ENCODE data around the gene BMP5.

BMP5 gene

DNA sequence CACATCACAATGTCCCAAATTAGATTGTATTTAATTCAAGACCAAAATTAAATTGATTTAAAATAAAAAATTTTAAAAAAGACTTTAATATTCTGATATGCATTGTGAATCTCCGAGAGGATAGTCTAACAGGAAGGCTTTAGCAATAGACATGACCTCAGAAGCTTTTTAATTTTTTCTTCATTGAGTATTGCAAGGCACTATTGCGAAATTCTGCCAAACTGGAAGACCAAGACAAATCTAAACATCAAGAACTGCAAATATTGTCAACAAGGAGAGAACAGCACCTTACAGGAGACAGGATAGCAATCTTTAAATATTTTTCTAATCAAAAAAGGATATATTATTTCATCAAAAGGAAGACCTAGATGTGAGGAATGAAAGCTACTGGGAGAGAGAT, 56.9 kb downstream of the BMP5 start:
- no peaks in the 10 kb centered on the region for H3K27me3 Mint-ChIP-seq
- intact Hi-C loops (cut with micrococcal nuclease): no loop called here
- no peak overlapping the region for H3K4me3 Mint-ChIP-seq
- no peaks in the 10 kb centered on the region for H3K9me3 Mint-ChIP-seq
- H3K27ac Mint-ChIP-seq: no peak overlapping the region
- H3K4me1 Mint-ChIP-seq (ENCODE audit: low read depth): no peaks in the 10 kb centered on the region
- H3K36me3 Mint-ChIP-seq (ENCODE audit: low read depth): no peaks in the 10 kb centered on the region

DNA sequence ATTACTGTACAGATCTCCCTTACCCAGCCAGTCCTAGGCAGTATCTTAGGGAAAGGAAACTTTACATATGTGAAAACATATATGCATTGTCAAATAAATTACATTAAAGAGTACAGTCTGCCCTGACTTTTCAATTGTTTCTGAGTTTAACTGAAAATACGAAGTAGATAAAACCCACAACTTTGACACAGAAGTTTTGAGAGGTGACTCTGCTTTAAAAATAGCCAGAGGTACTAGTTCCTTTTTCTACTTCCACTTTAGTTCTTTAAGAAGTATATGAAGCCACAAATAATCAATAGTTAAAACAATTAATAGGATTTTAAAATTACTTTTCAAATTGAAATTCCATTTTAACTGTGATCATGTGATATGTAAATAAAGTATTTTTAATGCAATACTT, 62.9 kb downstream of the BMP5 start:
- Mint-ChIP-seq H3K36me3 (ENCODE audit: low read depth) (no peaks in the 10 kb centered on the region), H3K27me3 (no peaks in the 10 kb centered on the region), H3K9me3 (peaks cover 8% of the 10 kb centered on the region), H3K4me1 (ENCODE audit: low read depth) (no peaks in the 10 kb centered on the region), H3K27ac (no peak overlapping the region), H3K4me3 (no peak overlapping the region)
- intact Hi-C loops (cut with micrococcal nuclease): no loop called here

DNA sequence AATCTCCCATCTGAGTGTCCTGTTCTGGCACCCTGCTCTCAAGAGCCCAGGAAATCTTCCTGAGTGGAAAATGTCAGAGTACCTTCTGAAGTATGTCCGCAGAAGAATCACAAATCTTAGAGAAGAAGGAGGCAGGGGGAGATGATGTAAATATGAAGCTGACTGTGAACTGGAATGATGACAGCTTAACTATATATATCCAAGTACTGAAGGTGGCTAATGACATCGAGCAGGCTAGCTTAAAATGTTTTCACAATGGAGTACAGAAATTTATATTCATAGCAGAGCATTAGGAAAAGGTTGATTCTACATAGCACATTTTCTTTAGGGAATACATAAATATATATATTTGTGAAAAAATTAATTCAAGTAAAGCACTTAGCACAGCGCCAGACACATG, 64.3 kb downstream of the BMP5 start:
- Mint-ChIP-seq H3K36me3 (ENCODE audit: low read depth) (no peaks in the 10 kb centered on the region), H3K27me3 (no peaks in the 10 kb centered on the region), H3K4me3 (no peak overlapping the region), H3K27ac (no peak overlapping the region), H3K4me1 (ENCODE audit: low read depth) (no peaks in the 10 kb centered on the region), H3K9me3 (peaks cover 8% of the 10 kb centered on the region)
- intact Hi-C loops (cut with micrococcal nuclease): no loop called here

DNA sequence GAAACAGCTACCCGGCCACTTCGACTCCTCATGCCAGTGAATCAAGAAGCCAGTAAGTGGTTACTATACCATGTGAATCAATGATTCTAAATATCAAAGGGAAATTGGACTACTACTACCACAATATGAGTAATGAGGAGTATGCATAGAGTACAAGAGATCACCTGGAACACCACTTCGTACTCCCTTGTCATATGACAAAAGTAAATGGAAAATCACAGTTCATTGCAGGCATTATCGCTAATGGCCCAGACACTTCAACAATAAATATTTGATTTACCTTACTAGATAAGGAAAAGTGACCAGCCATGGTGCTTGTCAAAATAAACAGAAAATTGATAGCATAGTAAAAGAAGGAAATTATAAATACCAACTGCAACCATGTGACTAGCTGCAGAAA, 73.1 kb downstream of the BMP5 start:
- Mint-ChIP-seq H3K27ac (no peak overlapping the region), H3K27me3 (no peaks in the 10 kb centered on the region), H3K9me3 (peaks cover 13% of the 10 kb centered on the region), H3K4me1 (ENCODE audit: low read depth) (no peaks in the 10 kb centered on the region), H3K4me3 (no peak overlapping the region), H3K36me3 (ENCODE audit: low read depth) (no peaks in the 10 kb centered on the region)
- intact Hi-C loops (cut with micrococcal nuclease): no loop called here

DNA sequence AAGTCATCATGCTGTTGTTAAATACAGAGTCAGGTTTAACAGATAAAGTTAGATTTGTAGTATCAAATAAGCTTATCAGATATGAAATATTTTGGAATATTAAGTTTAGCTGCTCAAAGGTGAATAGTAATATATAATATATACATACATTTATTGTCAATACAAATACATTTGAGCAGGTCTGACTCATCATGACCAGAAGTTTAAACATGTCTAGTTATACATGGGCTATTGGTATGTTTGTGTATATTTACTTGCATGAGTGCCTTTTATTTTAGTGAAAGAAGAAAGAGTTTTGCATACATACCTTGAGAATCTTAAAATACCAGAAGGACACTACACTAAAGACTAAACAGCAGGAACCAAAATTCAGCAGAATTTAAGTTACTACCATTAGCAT, 76.8 kb downstream of the BMP5 start:
- Mint-ChIP-seq H3K36me3 (ENCODE audit: low read depth) (no peaks in the 10 kb centered on the region), H3K9me3 (peaks cover 3% of the 10 kb centered on the region)

DNA sequence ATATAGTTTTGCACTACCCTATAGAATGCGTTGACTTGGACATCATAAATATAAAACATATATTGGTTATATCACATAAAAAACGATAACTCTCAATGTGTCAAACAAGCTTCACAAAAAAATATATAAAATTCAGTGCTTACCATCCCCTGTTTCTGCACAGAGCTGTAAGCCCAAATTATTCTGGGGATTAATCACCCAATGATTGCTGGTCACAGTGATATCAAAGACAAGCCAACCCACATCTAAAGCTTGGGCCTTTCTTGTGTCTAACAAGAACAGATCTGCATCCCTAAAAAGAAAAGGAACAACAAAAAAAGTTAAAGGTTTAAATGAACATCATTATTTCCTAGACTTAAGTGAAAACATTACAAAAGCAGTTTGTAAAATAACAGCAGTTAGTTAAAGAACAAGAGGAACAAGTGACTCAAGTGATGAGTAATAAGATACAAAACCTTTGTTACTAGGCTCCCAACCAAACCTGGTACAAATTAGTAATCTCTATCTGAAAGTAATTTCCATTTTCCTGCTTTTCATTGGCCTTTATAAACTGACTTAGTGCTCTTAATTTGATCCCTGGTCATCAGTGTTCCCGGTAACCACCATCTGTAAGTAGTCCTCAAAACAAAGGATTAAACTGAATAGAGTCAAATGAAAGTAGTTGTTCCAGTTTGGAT, 81.1 kb downstream of the BMP5 start:
- no peaks in the 10 kb centered on the region for H3K4me1 Mint-ChIP-seq (ENCODE audit: low read depth)
- no peak overlapping the region for H3K27ac Mint-ChIP-seq
- H3K36me3 Mint-ChIP-seq (ENCODE audit: low read depth): no peaks in the 10 kb centered on the region
- H3K4me3 Mint-ChIP-seq: no peak overlapping the region
- no peaks in the 10 kb centered on the region for H3K27me3 Mint-ChIP-seq
- no peaks in the 10 kb centered on the region for H3K9me3 Mint-ChIP-seq
- intact Hi-C loops (cut with micrococcal nuclease): no loop called here

More for the DNA sequence above, 76.8 kb downstream of the BMP5 start:
- intact Hi-C loops (cut with micrococcal nuclease): no loop called here
- no peaks in the 10 kb centered on the region for H3K4me1 Mint-ChIP-seq (ENCODE audit: low read depth)
- H3K27ac Mint-ChIP-seq: no peak overlapping the region
- no peak overlapping the region for H3K4me3 Mint-ChIP-seq
- H3K27me3 Mint-ChIP-seq: no peaks in the 10 kb centered on the region

DNA sequence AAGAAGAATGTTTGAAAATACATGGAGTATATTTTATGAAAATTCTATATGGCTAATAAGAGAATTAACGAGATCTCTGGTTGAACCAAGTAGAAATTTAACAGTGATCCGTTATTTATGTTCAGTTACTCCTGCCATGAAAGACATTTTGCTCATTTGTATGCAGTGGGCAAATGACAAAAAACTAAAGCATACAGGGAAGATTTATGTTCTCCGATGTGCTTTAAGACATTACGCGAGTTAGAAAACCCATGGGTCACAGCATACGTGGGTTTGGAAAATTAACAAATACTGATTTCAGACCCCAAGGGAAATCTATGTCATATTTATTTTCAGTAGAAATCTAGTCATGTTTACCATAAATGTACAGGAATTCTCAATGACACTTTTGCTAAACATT, 90.1 kb downstream of the BMP5 start:
- Mint-ChIP-seq H3K36me3 (ENCODE audit: low read depth) (no peaks in the 10 kb centered on the region), H3K4me1 (ENCODE audit: low read depth) (no peaks in the 10 kb centered on the region), H3K27me3 (no peaks in the 10 kb centered on the region), H3K9me3 (no peaks in the 10 kb centered on the region), H3K27ac (no peak overlapping the region), H3K4me3 (no peak overlapping the region)
- intact Hi-C loops (cut with micrococcal nuclease): no loop called here

DNA sequence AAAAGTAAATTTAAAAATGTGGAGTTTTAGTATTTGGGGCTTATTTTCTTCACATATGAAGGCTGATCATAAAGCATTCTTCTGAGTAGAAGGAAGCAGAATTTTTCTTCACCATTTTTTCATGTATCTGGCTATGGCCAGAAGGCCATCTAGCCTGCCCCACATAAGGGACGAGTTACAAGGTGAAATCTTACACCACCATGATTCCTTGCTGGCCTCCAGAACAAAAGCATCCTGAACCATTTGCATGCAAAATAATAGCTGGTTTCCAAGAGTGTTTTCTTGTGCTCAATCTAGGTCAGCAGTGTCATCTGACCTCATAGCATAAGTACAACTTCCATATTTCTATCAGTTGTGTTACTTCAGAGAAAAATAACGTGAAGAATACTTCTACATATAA, 93.1 kb downstream of the BMP5 start:
- Mint-ChIP-seq H3K27ac (no peak overlapping the region), H3K4me1 (ENCODE audit: low read depth) (no peaks in the 10 kb centered on the region), H3K9me3 (no peaks in the 10 kb centered on the region), H3K27me3 (no peaks in the 10 kb centered on the region), H3K4me3 (no peak overlapping the region), H3K36me3 (ENCODE audit: low read depth) (no peaks in the 10 kb centered on the region)
- intact Hi-C loops (cut with micrococcal nuclease): no loop called here

DNA sequence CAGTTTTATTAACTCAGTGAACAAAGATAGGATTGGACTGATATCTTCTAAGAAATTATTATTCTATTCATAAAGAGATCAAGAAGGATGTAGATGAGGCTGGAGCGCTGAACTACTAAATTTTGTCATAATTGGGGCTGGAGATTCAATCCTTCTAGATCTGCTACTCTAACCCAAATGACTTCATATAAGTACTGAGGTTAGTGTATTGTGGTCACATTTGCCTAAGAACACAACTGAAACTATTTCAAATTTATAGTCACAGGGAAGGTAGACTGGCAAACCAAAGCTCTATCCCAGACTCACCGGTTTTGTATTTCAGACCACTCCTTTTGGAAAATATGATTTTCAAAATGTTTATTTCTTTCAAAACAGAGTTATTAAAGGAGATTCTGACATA, 96.7 kb downstream of the BMP5 start:
- intact Hi-C loops (cut with micrococcal nuclease): no loop called here

DNA sequence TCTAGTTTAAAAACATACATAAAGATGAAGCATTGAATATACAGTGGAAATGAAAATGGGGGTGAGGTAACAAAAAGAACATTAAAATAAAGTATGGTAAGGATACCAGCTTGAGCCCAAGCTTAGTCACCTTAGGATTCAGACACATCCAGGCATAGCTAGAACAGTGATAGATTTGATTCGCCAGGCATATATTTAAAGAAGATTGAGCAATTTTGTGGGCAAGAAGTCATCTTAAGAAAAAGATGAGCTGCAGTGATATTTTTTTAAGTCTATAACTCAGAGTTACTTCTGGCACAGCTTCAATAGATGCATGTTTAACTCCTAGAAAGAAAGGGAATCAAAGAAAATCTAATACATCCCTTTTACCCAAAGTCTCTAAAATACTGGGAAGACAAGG, 97.9 kb downstream of the BMP5 start:
- Mint-ChIP-seq H3K4me1 (ENCODE audit: low read depth) (no peaks in the 10 kb centered on the region), H3K4me3 (no peak overlapping the region), H3K27me3 (no peaks in the 10 kb centered on the region), H3K27ac (no peak overlapping the region), H3K36me3 (ENCODE audit: low read depth) (no peaks in the 10 kb centered on the region), H3K9me3 (no peaks in the 10 kb centered on the region)
- intact Hi-C loops (cut with micrococcal nuclease): no loop called here

More for the DNA sequence above, 96.7 kb downstream of the BMP5 start:
- Mint-ChIP-seq H3K27me3 (no peaks in the 10 kb centered on the region), H3K4me1 (ENCODE audit: low read depth) (no peaks in the 10 kb centered on the region), H3K9me3 (no peaks in the 10 kb centered on the region), H3K36me3 (ENCODE audit: low read depth) (no peaks in the 10 kb centered on the region), H3K27ac (no peak overlapping the region), H3K4me3 (no peak overlapping the region)

DNA sequence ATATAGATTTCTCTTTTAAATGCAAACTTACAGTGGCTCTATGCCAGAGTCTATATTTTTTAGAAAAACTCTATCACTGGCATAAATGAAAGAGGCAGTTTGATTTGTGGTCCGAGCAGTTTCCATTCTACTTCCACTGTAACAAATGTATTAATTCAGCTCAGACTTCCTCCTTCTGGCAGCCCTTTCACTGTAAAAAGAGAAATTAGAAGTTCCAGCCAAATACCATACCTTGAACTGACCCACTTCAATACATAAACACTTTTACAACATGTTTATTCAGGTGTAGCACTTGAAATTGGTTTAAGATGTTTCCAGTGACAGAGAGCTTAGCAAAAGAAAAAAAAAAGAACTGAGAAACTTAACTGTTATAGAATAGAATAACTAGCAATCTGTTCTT, 99.3 kb downstream of the BMP5 start:
- Mint-ChIP-seq H3K9me3 (no peaks in the 10 kb centered on the region), H3K27me3 (no peaks in the 10 kb centered on the region), H3K4me1 (ENCODE audit: low read depth) (no peaks in the 10 kb centered on the region), H3K4me3 (no peak overlapping the region), H3K36me3 (ENCODE audit: low read depth) (no peaks in the 10 kb centered on the region), H3K27ac (no peak overlapping the region)
- intact Hi-C loops (cut with micrococcal nuclease): no loop called here

DNA sequence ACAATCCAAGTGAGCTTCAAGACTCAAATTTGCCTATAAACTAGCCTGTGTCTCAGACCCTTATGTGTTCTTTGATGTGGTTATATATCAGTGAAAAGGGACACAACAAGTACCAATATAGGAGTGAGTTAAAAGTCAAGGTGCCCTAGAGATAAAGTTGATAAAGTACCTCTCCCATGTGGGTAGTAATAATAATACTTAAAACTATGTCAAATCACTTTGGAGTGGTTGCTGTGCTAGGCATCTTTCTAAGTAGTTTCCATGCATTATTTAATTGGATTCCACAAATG, 100.4 kb downstream of the BMP5 start:
- H3K9me3 Mint-ChIP-seq: no peaks in the 10 kb centered on the region
- H3K4me1 Mint-ChIP-seq (ENCODE audit: low read depth): no peaks in the 10 kb centered on the region
- intact Hi-C loops (cut with micrococcal nuclease): no loop called here
- no peaks in the 10 kb centered on the region for H3K27me3 Mint-ChIP-seq
- no peak overlapping the region for H3K4me3 Mint-ChIP-seq
- no peaks in the 10 kb centered on the region for H3K36me3 Mint-ChIP-seq (ENCODE audit: low read depth)
- no peak overlapping the region for H3K27ac Mint-ChIP-seq

DNA sequence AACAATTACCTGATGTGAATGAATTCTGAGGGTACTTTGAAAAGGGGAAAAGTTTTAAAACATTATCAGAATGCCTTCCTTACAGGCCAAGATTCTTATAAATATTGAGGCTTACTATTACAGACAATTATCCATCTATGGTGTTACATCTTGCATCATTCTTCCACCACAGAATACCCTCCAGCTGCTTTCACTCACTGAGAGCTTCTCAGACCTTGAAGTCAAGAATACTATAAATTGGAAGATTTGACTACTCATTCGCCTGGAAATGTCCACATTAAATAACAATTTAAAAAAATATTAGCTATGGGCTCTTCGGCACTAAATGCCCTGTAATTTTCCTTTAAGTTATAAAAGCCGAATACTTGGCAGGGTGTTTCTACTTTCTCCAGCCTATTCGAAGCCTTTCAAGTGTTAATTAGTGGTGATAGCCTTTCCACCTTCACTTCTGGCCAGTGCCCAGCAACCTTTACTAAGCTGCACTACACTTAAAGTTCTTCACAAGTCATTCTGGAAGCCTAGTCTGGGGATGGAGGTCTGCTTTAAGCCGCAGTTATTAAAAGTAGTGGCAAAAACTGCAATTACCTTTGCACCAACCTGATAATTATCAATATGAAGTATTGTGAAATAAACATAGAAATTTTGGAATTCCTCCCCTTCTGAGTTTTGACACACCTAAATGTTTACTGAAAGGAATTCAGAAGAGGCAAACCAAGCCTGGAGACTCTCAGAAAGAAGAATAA, 100.9 kb downstream of the BMP5 start:
- intact Hi-C loops (cut with micrococcal nuclease): no loop called here
- no peak overlapping the region for H3K4me3 Mint-ChIP-seq
- no peaks in the 10 kb centered on the region for H3K36me3 Mint-ChIP-seq (ENCODE audit: low read depth)
- H3K4me1 Mint-ChIP-seq (ENCODE audit: low read depth): no peaks in the 10 kb centered on the region
- H3K27ac Mint-ChIP-seq: no peak overlapping the region
- H3K27me3 Mint-ChIP-seq: no peaks in the 10 kb centered on the region
- no peaks in the 10 kb centered on the region for H3K9me3 Mint-ChIP-seq

DNA sequence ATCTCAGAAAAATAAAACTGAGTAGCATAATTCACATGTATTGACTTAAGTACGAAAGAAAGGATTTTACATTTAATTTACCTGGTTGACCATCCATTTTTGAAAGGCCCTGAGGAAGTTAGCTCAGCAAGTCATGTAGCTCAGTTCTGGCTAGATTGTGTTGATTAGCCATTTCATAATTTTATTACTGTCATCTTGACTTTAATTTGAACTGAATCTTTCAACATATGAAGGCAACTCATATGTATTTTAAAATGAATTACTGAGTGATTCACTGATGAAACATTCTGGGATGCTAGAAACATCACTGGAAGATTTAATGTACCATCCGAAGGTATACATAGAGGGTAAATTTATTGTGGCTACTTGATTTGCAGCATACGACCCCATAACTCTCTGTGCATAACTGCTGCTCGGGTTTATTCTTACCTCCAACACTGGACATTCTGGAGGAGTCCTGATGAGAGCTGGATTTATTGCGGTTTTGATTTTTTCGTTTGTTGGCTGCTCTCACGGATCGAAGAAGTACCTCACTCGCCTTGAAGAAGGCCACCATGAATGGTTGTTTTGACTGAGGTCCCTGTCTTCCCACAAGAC, 101.7 kb downstream of the BMP5 start:
- intact Hi-C loops (cut with micrococcal nuclease): no loop called here
- Mint-ChIP-seq H3K36me3 (ENCODE audit: low read depth) (no peaks in the 10 kb centered on the region), H3K27me3 (no peaks in the 10 kb centered on the region), H3K4me3 (no peak overlapping the region), H3K9me3 (no peaks in the 10 kb centered on the region), H3K4me1 (ENCODE audit: low read depth) (no peaks in the 10 kb centered on the region), H3K27ac (no peak overlapping the region)

DNA sequence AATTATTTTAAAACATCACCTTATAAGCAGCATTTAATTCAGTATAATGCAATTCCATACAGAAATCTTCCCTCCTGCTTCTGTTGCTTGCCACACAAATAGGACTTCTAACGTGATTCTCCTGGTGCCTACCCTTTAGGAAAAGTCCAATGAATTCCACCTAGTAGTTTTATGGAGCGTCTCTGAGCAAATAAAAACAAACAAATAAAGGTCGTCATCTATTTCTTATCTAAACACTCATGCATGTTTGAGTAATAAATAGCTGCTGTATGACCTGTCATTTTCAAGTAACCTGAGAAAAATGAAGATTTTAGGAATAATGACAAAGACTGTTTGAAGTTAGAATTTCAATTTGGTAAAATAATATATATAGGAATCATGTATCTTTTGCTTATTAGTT, 102.7 kb downstream of the BMP5 start:
- Mint-ChIP-seq H3K36me3 (ENCODE audit: low read depth) (no peaks in the 10 kb centered on the region), H3K4me3 (no peak overlapping the region), H3K27ac (no peak overlapping the region), H3K4me1 (ENCODE audit: low read depth) (no peaks in the 10 kb centered on the region), H3K9me3 (no peaks in the 10 kb centered on the region), H3K27me3 (no peaks in the 10 kb centered on the region)
- intact Hi-C loops (cut with micrococcal nuclease): no loop called here

Data from dendritic cell treated with granulocyte-macrophage colony-stimulating factor and Interleukin-4, amounts not matched to agents 40 ng/mL and 50 ng/mL, for 4 days (primary cell).